Skeletal muscle tissue (tissue), 4 donors: Measurements from ENCODE around the gene INTU. TPM values are rescaled to one million over a fixed set of nuclear protein-coding genes. Genes with fewer than 3 reads are reported as not detected.

ENCODE experiments used
- H3K27ac ChIP-seq: one replicate; pipeline ENCODE4 v1.7.0; 2013; ENCODE audit warnings: mild to moderate bottlenecking, low read depth, low read length, inconsistent platforms
- H3K27me3 ChIP-seq, 3 donors: one replicate each; pipeline ENCODE4 v1.7.0; 2013; ENCODE audit warnings: low read length in 3 of 3; ENCODE audit not compliant: control insufficient read depth in 3 of 3, insufficient read depth in 3 of 3
- H3K36me3 ChIP-seq, 3 donors: one replicate each; pipeline ENCODE4 v1.7.0; 2013; ENCODE audit warnings: low read length in 3 of 3; ENCODE audit not compliant: control insufficient read depth in 3 of 3, insufficient read depth in 3 of 3
- H3K4me1 ChIP-seq, 3 donors: one replicate each; pipeline ENCODE4 v1.7.0; 2013; ENCODE audit warnings: low read length in 3 of 3, mild to moderate bottlenecking in 3 of 3; ENCODE audit not compliant: control insufficient read depth in 3 of 3, insufficient read depth in 3 of 3
- H3K4me3 ChIP-seq, 3 donors: one replicate each; pipeline ENCODE4 v1.7.0; 2013; ENCODE audit warnings: low read length in 3 of 3
- H3K9ac ChIP-seq, 3 donors: one replicate each; pipeline ENCODE4 v1.7.0; 2013; ENCODE audit warnings: low read length in 3 of 3, mild to moderate bottlenecking in 3 of 3, moderate library complexity in 2 of 3, low read depth in 1 of 3
- H3K9me3 ChIP-seq, 3 donors: one replicate each; pipeline ENCODE4 v1.7.0; 2013; ENCODE audit warnings: low read length in 3 of 3; ENCODE audit not compliant: control insufficient read depth in 3 of 3
- total RNA-seq: library from RNA; depleted of rRNA; stranded (reverse); fragments of >200 nt; gene quantifications from one replicate; pipeline ENCODE4 v1.2.3, GENCODE V29; 2014
- donor health status: Osteomylitis.

The INTU gene
- total RNA-seq, 1 donor from 2014 or later = 9.9 TPM

DNA sequence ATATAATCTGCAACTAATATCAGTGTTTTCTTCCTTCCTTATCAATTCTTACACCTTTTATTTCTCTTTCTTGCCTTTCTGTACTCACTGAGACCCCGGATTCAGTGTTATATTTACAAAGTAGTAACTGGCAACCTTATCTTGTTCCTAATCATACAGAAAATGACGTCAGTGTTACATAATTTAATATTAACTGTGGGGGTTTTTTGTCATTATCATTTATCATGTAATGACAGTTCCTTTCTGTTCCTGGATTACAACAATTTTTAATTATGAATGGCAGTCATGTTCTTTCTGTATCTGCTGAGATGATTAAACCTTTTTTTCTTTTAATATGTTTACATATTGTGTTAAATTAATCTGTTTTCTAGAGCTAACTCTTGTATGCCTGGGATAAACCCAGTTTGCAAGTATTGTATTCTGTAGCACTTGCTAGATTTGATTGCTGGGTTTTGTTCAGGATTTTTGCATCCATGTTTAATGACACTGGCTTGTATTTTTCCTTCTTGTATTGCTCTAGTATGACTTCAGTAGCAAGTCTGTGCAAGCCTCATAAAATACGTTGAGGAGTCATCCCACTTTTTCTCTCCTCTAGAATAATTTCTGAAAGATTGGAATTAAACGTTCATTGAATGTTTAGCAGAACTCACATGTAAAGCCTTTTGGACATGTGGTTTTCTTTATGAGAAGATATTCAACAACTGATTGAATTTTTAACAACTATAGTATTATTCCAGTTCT lies 138.9 kb downstream of the INTU start:
- Histone ChIP-seq H3K36me3 (no peaks in the 10 kb centered on the region), H3K4me3 (no peak overlapping the region), H3K9me3 (no peaks in the 10 kb centered on the region)

DNA sequence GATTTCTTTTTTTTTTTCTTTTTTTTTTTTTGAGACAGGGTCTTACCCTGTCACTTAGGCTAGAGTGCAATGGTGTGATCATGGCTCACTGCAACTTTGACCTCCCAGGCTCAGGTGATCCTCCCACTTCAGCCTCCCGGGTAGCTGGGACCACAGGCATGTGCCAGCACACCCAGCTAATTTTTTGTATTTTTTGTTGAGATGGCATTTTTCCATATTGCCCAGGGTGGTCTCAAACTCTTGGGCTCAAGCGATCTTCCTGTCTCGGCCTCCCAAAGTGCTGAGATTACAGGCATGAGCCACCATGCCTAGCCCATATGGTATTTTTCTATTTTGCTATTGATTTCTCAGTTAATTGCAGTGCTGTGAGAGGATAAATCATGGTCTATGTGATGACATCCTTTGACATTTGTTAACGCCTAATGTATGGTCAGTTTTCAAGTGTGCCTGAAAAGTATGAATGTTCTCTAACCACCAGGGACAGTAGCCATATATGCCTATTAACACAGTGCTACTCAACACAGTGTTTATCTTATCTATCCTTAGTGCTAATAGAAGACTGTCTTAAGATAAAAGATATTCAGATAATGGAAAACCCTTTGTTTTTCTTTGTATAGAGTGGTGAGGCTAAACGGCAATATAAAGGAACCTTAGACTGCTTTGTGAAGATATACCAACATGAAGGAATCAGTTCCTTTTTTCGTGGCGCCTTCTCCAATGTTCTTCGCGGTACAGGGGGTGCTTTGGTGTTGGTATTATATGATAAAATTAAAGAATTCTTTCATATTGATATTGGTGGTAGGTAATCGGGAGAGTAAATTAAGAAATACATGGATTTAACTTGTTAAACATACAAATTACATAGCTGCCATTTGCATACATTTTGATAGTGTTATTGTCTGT lies 140.3 kb downstream of the INTU start:
- Histone ChIP-seq H3K4me3 (no peak overlapping the region), H3K27me3 (peaks cover 0 to 3% (median 0%) of the 10 kb centered on the region in 3 donors), H3K9ac (no peak overlapping the region), H3K4me1 (no peaks in the 10 kb centered on the region), H3K27ac (no peak overlapping the region), H3K36me3 (no peaks in the 10 kb centered on the region), H3K9me3 (no peaks in the 10 kb centered on the region)

More for the DNA sequence above, 138.9 kb downstream of the INTU start:
- H3K27me3 ChIP-seq = no peaks in the 10 kb centered on the region
- no peak overlapping the region for H3K9ac ChIP-seq
- H3K27ac ChIP-seq = no peak overlapping the region
- no peaks in the 10 kb centered on the region for H3K4me1 ChIP-seq

DNA sequence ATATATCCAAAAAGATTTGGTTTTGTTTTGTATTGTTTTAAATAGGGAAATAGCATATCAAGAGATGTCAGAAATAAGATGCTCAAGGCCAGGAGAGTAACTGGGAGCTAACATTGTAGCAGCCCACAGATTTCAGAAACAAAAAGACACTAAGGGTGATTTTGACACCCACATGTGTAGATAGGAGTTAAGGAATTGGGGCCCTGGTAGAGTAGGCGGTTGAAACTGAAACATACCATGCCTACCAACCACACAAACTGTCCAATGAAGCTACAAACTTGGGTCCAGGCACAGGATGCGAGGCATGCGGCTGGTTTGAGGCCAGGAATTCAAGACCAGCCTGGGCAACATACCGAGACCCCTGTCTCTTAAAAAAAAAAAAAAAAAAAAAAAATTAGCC lies 143.1 kb downstream of the INTU start:
- Histone ChIP-seq H3K27me3 (peaks cover 0 to 3% (median 0%) of the 10 kb centered on the region in 3 donors), H3K4me3 (no peak overlapping the region), H3K9ac (no peak overlapping the region), H3K36me3 (no peaks in the 10 kb centered on the region), H3K27ac (no peak overlapping the region), H3K9me3 (no peaks in the 10 kb centered on the region), H3K4me1 (no peaks in the 10 kb centered on the region)

Other genes starting within 250 kb of the INTU start
- gene SLC25A31, start 97.4 kb downstream of the INTU start, total RNA-seq = not detected
- gene HSPA4L, start 149.4 kb downstream of the INTU start, total RNA-seq = 1.6 TPM
- gene PLK4, start 247.9 kb downstream of the INTU start, total RNA-seq = 5.7 TPM